Daoy (cell line): ENCODE results near the gene CLDN1. TPM values are rescaled to one million over a fixed set of nuclear protein-coding genes. Genes with fewer than 3 reads are reported as not detected.
"Not testable (repeated sequence)": the region's sequence is repeated elsewhere in the genome, so short reads cannot be mapped to it uniquely, and the experiment has no call there.

Experiments used
- DNase-seq: peaks from one replicate; pipeline ENCODE4 v3.0.0-alpha.2; 2015; ENCODE audit warnings: low read depth
- total RNA-seq: library from RNA; depleted of rRNA; stranded (reverse); fragments of >200 nt; shearing (Covaris generic); gene quantifications from 2 replicates; pipeline ENCODE4 v1.2.3, GENCODE V29; 2014; rRNA removed

Gene CLDN1
- total RNA-seq, 1 experiment from 2014 or later = 7.3 TPM

DNA sequence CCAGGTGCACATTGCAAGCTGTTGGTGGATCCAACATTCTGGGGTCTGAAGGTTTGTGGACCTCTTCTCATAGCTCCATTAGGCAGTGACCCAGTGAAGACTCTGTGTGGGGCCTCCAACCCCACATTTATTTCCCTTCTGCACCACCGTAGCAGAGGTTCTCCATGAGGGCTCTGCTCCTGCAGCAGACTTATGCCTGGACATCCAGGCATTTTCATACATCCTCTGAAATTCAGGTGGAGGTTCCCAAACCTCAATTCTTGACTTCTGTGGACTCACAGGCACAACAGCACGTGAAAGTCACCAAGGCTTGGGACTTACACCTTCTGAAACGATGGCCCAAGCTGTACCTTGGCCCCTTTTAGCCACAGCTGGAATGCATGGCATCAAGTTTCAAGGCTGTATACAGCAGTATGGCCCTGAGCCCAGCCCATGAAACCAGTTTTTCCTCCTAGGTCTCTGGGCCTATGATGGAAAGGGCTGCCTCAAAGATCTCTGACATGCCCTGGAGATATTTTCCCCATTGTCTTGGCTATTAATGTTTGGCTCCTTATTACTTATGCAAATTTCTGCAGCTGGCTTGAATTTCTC lies 30.2 kb downstream of the CLDN1 start:
- no peak for DNase-seq

DNA sequence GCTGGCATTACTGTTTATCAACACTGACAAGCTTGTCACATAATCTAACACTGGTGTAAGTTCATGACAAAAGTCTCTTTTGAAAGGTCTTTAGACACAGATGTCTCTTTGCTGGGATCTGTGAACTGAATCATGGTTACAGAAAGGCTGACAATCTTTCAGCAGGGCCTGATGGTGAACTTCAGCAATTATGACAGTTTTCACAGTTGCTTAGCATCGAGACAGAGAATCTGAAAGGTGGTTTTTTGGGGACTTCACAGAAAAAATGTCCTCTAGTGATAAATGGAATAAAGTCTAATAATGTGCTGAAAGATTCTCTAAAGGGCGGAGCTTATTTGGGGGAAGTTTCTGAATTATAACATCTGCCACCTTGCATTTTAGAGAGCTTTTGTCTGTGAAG lies 32.3 kb downstream of the CLDN1 start:
- no peak for DNase-seq

DNA sequence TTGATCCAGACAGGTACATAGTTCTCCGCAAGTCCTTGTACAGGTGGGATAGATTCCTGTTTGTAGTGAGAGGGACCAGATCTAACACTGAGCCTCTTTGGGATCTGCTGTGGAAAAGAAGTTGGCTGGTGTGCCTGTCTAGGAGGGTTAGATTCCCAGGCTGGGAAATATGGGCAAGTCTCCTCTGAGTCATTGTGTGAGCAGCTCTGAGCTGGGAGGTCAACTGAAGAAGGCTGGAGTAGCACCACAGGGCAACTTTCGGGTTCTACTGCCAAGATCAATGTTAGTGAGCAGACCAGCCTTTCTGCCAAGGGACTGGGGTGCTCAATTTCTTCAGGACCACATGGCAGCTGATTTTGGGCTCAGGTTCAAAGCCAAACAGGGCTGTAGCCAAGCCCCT lies 33.4 kb downstream of the CLDN1 start:
- no peak for DNase-seq

DNA sequence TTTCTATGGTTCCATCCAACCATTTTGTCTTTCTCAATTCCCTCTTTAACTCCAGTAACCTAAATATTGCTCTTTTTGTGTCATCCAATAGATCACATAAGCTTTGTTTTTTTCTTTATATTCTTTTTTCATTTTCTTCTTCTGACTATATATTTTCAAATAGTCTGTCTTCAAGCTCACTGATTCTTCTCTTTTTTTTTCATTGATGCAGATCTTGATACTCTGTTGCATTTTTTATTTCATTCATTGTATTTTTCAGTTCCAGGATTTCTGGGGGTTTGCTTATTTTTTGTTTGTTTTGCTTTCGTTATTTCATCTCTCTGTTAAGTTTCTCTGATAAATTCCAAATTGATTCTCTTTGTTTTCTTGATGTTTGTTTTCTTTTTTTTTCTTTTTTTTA lies 36.2 kb downstream of the CLDN1 start:
- DNase-seq = no peak

DNA sequence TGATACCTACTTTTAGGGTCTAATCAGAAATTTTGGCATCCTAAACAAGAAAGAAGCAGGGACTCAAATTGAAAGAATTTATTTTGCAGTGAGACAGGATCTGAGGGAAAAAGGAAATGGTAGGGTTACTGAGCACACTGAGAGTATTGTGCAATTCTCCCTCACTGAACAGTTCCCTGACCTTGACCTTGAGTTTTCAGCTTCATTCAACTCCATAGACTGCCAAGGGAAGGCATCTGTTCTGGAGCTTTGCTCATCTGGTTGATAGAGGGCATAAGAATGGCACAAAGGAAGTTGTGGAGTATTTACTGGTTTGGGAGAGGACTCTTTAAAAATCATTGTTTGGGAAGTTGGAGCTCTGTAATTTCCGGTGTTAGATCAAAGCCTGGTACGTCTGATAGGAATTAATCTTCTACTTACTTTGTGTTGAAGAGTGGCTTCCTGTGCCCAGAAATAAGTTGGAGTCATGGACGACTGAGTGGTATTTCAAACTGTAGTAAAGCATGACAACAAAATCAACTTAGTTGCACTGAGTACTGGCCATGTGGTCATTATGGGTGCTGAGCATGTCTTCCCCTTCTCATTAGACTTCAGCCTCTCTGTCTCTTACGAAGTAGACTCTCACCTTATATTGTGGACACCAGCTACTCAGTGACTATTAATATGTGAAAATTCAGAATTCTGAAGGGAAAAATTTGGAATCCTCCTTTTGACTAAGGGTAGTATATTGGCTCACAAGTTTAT lies 40.8 kb downstream of the CLDN1 start:
- DNase-seq = no peak

DNA sequence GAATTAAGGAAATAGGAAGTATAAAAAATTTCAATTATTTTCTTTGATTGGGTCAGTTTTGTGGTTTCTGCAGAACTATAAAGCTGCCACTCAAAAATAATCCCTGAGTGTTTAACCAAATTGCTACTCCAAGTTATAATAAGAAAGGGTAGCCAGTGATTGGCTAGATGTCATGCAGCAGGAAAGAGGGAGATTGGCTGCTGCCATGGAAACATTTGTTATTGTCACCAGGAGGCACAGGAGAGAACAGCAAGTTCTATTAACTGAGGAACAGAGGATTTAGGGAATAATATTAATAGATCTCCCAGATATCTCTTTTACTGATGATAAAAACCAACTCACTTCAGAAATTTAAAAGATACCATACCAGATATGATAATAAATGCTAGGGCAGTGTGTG lies 42.6 kb downstream of the CLDN1 start:
- no peak for DNase-seq

DNA sequence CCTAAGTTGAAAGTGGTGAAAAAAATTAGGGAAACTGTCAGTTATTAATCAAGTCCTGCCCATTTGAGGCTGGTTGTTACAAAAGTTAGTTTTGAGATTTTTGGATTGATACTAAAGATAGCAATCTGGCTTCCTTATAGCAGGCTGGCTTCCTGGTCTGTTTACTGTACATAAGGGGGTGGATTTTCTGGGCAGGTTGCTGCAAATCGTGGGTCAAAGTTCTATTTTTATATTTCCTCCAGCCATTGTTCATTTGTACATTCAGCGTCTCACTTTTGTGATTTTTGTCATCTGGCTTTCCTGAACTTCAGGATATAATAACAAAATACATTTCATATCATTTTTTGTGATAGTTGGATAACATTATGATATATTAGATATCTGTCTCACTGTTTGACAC lies 49.5 kb downstream of the CLDN1 start:
- DNase-seq = no peak

DNA sequence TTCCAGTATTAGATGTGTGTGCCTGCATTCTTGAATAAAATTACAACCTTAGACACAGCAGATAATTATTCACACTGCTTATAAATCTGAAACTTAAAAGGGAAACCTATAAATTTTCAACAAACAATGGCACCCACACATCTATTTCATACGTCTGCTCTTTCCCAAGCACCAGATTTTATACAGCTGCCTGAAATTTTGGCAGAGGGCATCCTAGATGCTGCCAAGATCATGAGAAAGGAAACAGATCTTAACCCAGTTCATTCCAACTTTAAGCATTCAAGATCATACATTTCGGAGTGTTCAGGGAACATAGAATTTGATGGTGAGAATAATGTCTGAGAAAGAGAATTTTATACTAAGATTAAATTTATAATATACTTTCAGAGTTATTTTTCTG lies 53.1 kb downstream of the CLDN1 start:
- DNase-seq = no peak

DNA sequence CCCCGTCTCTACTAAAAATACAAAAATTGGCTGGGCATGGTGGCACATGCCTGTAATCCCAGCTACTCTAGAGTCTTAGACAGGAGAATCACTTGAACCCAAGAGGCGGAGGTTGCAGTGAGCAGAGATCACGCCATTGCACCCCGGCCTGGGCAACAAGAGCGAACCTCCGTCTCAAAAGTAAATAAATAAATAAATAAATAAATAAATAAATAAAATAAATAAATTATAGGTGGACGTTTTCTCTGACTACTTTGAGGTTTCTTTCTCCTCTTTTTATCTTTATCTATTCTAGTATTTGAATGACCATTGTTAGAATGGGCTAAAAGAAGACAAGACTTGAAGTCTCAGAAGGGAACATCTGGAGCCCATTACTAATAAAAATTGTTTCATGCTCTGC lies 54.8 kb downstream of the CLDN1 start:
- not testable (repeated sequence) for DNase-seq

DNA sequence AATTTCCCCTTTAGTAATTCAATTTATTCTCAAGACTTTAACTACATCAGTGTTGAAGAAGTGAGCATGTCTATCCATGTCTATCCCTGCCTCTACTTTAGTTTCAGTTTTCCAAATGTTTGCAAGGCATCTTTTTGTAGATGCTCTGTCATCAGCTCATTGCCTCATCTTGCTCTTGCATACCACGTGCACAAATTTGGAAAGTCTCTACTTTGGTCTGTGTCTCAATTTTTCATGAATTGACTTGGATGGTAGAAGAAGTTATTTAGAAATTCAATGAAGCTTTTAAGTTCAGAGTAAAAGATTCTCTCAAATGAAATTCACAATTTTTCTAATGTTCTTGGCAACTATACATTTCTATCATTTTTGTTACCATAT lies 55.3 kb downstream of the CLDN1 start:
- no peak for DNase-seq

DNA sequence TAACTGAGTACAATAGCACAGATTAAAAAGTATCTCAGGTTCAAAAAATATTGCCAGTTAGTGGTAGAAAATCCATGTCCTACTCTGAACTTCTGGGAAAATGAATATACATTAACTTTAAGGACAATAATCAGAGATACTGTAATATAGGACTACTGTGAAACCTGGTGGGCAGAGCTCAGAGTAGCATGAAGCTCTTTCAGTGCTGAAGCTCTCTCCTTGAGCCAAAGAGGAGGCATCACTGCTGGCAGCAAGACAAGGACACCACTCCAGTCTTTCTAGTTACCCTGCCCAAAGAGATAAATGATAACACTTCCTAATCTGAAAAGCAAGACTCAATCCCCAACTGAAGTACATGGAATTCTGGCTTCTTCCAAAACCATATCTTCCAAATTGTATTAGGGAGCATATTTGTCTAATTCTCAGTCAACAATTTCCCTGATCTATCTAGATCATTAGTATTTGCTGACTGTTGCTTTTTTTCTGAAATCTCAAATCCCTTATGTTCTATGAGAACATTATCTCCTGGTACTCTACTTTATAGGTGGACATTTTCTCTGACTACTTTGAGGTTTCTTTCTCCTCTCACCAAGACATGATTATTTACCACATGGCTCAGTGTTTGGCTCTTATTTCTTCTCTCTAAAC lies 55.9 kb downstream of the CLDN1 start:
- no peak for DNase-seq

DNA sequence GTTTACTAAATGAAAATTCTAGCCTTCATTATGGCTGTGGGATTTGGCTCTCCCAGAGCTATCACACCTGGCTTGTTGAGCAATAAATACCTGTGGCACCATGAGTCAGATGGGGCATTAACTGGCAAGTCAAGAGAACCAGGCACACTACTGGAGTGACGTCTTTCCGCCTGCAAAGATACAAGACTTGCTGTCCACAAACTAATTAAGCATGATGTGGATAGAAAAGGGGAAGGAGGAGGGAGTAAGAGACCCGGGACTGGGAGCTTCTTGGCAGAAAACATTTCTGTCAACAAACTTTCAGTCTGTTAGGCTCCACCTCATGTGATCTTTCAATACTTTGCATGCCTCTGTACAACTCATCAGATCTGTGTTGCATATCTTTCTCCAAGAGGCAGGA lies 56.5 kb downstream of the CLDN1 start:
- peak; percentile 1 for DNase-seq

DNA sequence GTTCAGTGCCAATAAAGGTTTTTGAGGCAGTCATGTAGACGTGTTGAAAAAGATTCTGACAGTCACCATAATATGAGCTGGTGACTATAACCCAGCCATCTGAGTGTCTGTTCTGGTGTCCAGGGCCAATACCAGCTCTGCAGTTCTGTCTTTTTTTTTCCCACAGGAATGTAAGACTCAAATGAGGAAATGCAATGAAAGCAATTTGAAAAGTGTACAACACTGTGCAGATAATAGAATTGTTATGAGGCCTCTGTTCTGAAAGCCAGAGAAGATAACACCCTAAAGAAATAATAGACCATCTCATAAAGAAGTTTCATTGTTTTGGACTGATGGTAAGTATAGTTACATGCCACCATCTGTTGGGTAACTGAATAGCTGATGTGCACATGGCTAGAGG lies 57.1 kb downstream of the CLDN1 start:
- no peak for DNase-seq

DNA sequence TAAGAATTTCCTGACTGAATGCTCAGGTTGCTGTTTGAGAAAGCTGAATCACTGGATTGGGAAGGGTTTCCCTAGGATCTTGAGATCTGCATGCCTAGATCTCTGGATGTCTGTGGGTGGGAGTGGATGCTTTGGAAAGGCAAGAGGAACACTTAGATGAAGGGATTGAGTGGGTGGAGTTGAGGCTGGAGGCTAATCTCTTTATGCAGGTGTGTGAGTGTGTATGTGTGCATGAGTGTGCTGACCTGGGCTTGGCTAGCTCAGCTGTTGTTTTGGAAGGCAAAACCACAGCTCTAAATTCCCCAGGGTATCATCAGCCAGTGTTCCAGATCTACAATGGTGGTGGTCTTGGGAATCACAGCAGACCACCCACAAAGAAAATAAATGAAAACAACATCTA lies 60.5 kb downstream of the CLDN1 start:
- DNase-seq = no peak

DNA sequence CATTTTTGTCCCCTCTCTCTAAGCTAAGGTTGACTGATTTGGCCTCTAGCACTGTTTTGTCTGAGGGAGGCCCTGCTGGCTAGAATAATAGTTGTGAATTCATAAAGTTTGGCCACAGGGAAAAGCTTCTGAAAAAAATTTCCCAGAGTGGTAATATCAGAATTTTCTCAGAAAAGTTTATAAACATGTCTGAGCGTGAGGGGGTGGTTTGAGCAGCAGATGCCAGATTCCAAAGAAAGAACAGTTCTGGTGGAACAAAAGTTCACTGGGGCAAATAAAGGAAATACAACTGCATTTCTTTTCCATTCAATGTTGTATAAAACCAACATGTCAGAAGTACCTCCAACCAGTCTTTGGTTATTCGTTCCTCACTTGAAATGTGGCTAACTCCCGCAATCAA lies 61.2 kb downstream of the CLDN1 start:
- no peak for DNase-seq

DNA sequence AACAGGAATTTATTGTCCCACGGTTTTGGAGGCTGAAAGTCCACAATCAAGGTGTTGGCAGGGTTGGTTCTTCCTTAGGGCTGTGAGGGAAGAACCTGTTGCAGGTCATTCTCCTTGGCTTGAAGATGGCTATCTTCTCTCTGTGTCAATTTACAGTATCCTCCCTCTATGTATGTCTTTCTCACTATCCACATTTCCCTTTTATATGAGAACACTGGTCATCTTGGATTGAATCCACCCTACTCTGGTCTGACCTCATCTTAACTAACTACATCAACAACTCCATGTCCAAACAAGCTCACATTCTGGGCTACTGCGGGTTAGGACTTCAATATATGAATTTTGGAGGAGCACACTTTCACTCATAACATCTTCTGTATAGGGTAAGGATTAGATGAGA lies 61.9 kb downstream of the CLDN1 start:
- no peak for DNase-seq

DNA sequence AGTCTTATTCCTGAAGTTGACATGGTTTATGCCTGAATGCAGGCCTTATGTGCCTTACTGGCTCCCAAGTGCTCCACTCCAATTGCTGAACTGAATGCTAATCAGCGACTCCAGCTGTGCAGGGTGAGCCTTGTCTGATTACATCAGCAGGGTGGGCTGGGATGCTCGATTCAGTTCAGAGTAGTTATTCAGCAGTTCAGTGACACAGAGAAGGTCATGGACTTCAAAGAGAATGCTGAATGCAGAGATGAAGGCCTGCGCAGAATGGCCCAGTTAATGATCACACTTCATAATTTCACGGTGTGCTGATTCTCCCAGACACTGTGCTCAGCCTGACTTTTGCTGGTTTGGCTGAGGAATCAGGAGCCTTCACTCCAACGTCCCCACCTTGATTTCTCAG lies 63.6 kb downstream of the CLDN1 start:
- no peak for DNase-seq

Other genes with a start within 250 kb of the CLDN1 start
- 28.2 and 49.8 TPM in 2 replicates for gene P3H2, start 201.5 kb downstream of the CLDN1 start, total RNA-seq
- gene CLDN16, start 65.7 kb upstream of the CLDN1 start, total RNA-seq = 0.21 and 0.74 TPM in 2 replicates
- not detected in 2 replicates for gene TMEM207, start 127.5 kb upstream of the CLDN1 start, total RNA-seq
- gene IL1RAP, start 191.6 kb upstream of the CLDN1 start, total RNA-seq = 11.3 and 11.8 TPM in 2 replicates